ENCODE results near the gene DBR1.
A peak's percentile ranks its signal among the peaks of the same experiment; 100 is the strongest.

The DBR1 gene

GRCh38 chr3:138127636-138128365 lies 46.9 kb downstream of the DBR1 start:
- no peak overlapping the region for H3K4me3 ChIP-seq
- no peak for TF ChIP-seq Cebpa-rat (IDR thresholded peaks at IDR 0.05)
- peaks cover 8% of the 10 kb centered on the region for H3K9me3 ChIP-seq
- H3K4me2 ChIP-seq: peak overlapping the region; percentile 23
- no peak overlapping the region for H3K27ac ChIP-seq
- no peaks in the 10 kb centered on the region for H4K20me1 ChIP-seq
- no peaks in the 10 kb centered on the region for H3K36me3 ChIP-seq
- no peaks in the 10 kb centered on the region; the same call in 1 of the 2 replicates for H3K27me3 ChIP-seq
- no peak overlapping the region for H3K9ac ChIP-seq
- H3K4me1 ChIP-seq: peaks cover 13% of the 10 kb centered on the region

GRCh38 chr3:138125548-138126221 lies 49.0 kb downstream of the DBR1 start:
- H3K9ac ChIP-seq: no peak overlapping the region
- peaks cover 8% of the 10 kb centered on the region for H3K9me3 ChIP-seq
- no peaks in the 10 kb centered on the region for H4K20me1 ChIP-seq
- H3K4me2 ChIP-seq: no peak overlapping the region
- H3K27ac ChIP-seq: no peak overlapping the region
- H3K27me3 ChIP-seq: no peaks in the 10 kb centered on the region; the same call in 1 of the 2 replicates
- H3K36me3 ChIP-seq: no peaks in the 10 kb centered on the region
- TF ChIP-seq Cebpa-rat (IDR thresholded peaks at IDR 0.05): no peak
- H3K4me1 ChIP-seq: peaks cover 13% of the 10 kb centered on the region
- H3K4me3 ChIP-seq: no peak overlapping the region

DNA sequence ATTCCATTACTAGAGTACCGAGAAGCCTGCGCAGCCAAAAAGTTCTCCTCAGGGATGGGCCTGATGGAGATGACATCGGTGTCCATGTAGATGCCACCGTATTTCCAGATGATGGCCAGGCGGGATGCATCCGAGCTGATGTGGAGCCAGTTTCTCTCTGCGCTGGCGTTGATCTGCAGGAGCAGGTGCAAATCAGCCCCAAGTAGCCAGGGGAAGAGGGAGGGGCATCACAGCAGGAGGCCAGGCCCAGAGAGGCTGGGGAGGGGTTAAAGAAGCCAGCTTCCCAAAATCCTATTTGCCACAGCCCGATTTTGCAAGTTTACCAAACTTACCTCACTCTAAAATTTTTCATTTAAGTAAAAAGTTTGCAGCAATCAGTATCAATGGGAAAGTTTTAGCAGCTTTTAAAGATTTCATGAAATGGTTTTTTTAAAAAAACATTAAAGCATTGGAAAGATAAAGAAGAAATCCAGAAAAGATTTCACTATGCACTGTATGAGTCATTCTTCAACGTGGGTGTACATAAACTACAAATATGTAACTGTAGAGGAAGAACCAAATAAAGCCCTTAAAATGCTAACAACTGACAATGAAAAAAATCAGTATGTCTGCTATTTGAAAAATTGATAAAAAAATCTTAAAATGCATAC lies 49.9 kb downstream of the DBR1 start:
- Histone ChIP-seq H3K36me3 (no peaks in the 10 kb centered on the region), H4K20me1 (no peaks in the 10 kb centered on the region), H3K9ac (no peak overlapping the region), H3K4me1 (peaks cover 13% of the 10 kb centered on the region), H3K4me3 (no peak overlapping the region), H3K9me3 (peaks cover 8% of the 10 kb centered on the region), H3K4me2 (no peak overlapping the region), H3K27me3 (no peaks in the 10 kb centered on the region; the same call in 1 of the 2 replicates), H3K27ac (no peak overlapping the region)
- no peak for TF ChIP-seq Cebpa-rat (IDR thresholded peaks at IDR 0.05)

GRCh38 chr3:138124188-138124587 lies 50.5 kb downstream of the DBR1 start:
- no peaks in the 10 kb centered on the region for H4K20me1 ChIP-seq
- H3K4me2 ChIP-seq: no peak overlapping the region
- no peaks in the 10 kb centered on the region for H3K36me3 ChIP-seq
- H3K4me1 ChIP-seq: peaks cover 13% of the 10 kb centered on the region
- H3K9ac ChIP-seq: no peak overlapping the region
- peaks cover 8% of the 10 kb centered on the region for H3K9me3 ChIP-seq
- H3K27ac ChIP-seq: no peak overlapping the region
- TF ChIP-seq Cebpa-rat (IDR thresholded peaks at IDR 0.05): no peak
- H3K4me3 ChIP-seq: no peak overlapping the region
- no peaks in the 10 kb centered on the region; the same call in 1 of the 2 replicates for H3K27me3 ChIP-seq

- Histone ChIP-seq H3K36me3 (no peaks in the 10 kb centered on the region), H3K4me1 (peaks cover 9% of the 10 kb centered on the region), H3K27me3 (peaks cover 29% of the 10 kb centered on the region), H3K4me3 (no peak overlapping the region), H3K9me3 (peaks cover 8% of the 10 kb centered on the region), H3K9ac (no peak overlapping the region), H3K27ac (no peak overlapping the region), H4K20me1 (no peaks in the 10 kb centered on the region), H3K4me2 (no peak overlapping the region)
- no peak for TF ChIP-seq Cebpa-rat (IDR thresholded peaks at IDR 0.05)
Measured at GRCh38 chr3:138119423-138119766, 55.3 kb downstream of the DBR1 start.

- H3K4me3 ChIP-seq: no peak overlapping the region
- peaks cover 5% of the 10 kb centered on the region for H3K9me3 ChIP-seq
- no peaks in the 10 kb centered on the region for H4K20me1 ChIP-seq
- no peak overlapping the region for H3K4me2 ChIP-seq
- H3K36me3 ChIP-seq: no peaks in the 10 kb centered on the region
- H3K4me1 ChIP-seq: peaks cover 9% of the 10 kb centered on the region
- no peak overlapping the region for H3K9ac ChIP-seq
- no peak for TF ChIP-seq Cebpa-rat (IDR thresholded peaks at IDR 0.05)
- H3K27ac ChIP-seq: no peak overlapping the region
- peaks cover 31% of the 10 kb centered on the region for H3K27me3 ChIP-seq
Measured at GRCh38 chr3:138118612-138119422, 55.9 kb downstream of the DBR1 start.

DNA sequence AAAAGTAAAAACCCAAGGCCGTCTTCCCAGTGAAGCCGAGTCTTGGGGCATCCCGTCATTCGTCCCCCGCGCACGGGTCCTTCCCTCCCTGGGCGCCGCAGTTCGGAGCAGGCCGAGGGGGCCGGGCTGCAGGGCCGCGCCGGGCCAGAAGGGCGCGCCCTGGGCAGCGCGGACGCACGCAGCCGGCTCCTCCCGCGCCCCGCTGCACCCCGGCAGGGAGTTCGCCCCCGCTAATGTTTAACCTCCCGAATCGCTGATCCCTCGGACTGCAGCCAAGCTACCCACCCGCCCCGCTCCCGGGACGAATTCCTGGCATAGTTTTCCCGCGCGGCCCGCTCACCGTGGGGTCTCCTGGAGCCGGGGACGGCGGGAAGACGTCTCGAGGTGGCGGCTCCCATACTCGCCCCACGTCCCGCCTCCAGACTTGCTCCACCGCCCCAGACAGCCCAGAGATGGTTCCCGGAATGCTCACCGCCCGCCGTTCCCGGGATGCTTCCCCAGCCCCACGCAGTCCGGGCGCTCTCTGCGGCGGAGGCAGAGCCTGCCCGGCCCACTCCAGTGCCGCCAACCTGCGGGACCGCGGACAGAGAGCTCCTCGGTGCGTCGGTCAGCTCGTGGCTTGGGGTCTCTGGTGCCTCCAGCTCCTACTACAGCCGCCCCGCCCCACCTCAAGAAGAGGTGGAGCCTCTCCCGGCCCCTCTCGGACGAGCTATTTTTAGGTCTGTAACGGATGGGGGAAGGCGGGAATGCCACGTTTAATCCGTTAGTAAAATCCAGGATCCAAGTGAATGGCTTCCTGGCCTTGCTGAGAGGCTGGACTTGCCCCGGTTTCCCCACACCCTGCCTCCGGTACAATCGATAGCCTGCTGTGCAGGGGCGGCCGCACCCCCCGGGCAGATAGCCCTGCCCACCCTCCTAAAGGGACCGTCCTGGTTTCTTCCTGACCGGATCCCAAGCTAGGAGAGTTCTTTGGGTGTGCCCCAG lies 59.4 kb downstream of the DBR1 start, which contains the start of gene DZIP1L:
DZIP1L (minus strand) TSS at position 621 of the 984 bp plus-strand sequence. CDS start 11,637 bp downstream, outside the sequence.
- Histone ChIP-seq H3K27me3 (peaks cover 31% of the 10 kb centered on the region), H3K9ac (peak within 1 kb of the TSS; percentile 64), H3K27ac (0 out of 2 replicates have a peak within 1 kb of the TSS, but pooled peaks have one; percentile 18)

GRCh38 chr3:138114431-138114918 lies 60.2 kb downstream of the DBR1 start:
- peaks cover 31% of the 10 kb centered on the region for H3K27me3 ChIP-seq
- H3K4me3 ChIP-seq: peak overlapping the region; percentile 78
- no peak for TF ChIP-seq Cebpa-rat (IDR thresholded peaks at IDR 0.05)
- peaks cover 9% of the 10 kb centered on the region for H3K4me1 ChIP-seq
- H4K20me1 ChIP-seq: no peaks in the 10 kb centered on the region
- H3K27ac ChIP-seq: no peak overlapping the region
- peak overlapping the region; percentile 98 for H3K4me2 ChIP-seq
- H3K9ac ChIP-seq: peak overlapping the region; percentile 64; the same call in 1 of the 2 replicates
- no peaks in the 10 kb centered on the region for H3K36me3 ChIP-seq
- no peaks in the 10 kb centered on the region for H3K9me3 ChIP-seq

More for the DNA sequence above, 59.4 kb downstream of the DBR1 start, which contains the start of gene DZIP1L:
- TF ChIP-seq Cebpa-rat (IDR thresholded peaks at IDR 0.05): no peak
- Histone ChIP-seq H4K20me1 (no peaks in the 10 kb centered on the region), H3K4me1 (peaks cover 9% of the 10 kb centered on the region), H3K9me3 (no peaks in the 10 kb centered on the region), H3K36me3 (no peaks in the 10 kb centered on the region), H3K4me2 (peak within 1 kb of the TSS; percentile 98), H3K4me3 (peak within 1 kb of the TSS; percentile 78)

All from BLaER1 (cell line).